Astrocyte of the hippocampus (primary cell): Measurements from ENCODE around the gene AQP9.
"Not testable (repeated sequence)": the region's sequence is repeated elsewhere in the genome, so short reads cannot be mapped to it uniquely, and the experiment has no call there.

ENCODE experiments used
- DNase-seq: peaks from one replicate; pipeline ENCODE4 v3.0.0; 2011; ENCODE audit warnings: low read depth, low spot score

The AQP9 gene

GRCh38 chr15:58179741-58180381, 41.7 kb downstream of the AQP9 start:
- no peak for DNase-seq

- peak; percentile 66 for DNase-seq
Measured at GRCh38 chr15:58182460-58183163, 44.4 kb downstream of the AQP9 start.

- no peak for DNase-seq
Measured at GRCh38 chr15:58185439-58185838, 47.3 kb downstream of the AQP9 start.

- DNase-seq: no peak
Measured at GRCh38 chr15:58189148-58189811, 51.1 kb downstream of the AQP9 start.

GRCh38 chr15:58190419-58190818, 52.2 kb downstream of the AQP9 start:
- no peak for DNase-seq

- DNase-seq: not testable (repeated sequence)
Measured at GRCh38 chr15:58193636-58194035, 55.5 kb downstream of the AQP9 start.

- no peak for DNase-seq
Measured at GRCh38 chr15:58200739-58201138, 62.6 kb downstream of the AQP9 start.

- DNase-seq: no peak
Measured at GRCh38 chr15:58201516-58201915, 63.3 kb downstream of the AQP9 start.

- DNase-seq: peak; percentile 49
Measured at GRCh38 chr15:58203537-58203936, 65.4 kb downstream of the AQP9 start.

GRCh38 chr15:58206151-58206550, 68.0 kb downstream of the AQP9 start:
- DNase-seq: no peak

GRCh38 chr15:58208217-58208616, 70.0 kb downstream of the AQP9 start:
- not testable (repeated sequence) for DNase-seq

- not testable (repeated sequence) for DNase-seq
Measured at GRCh38 chr15:58209007-58209481, 70.9 kb downstream of the AQP9 start.

GRCh38 chr15:58210031-58210430, 71.8 kb downstream of the AQP9 start:
- DNase-seq: not testable (repeated sequence)

- DNase-seq: peak; percentile 64
Measured at GRCh38 chr15:58212909-58213526, 74.8 kb downstream of the AQP9 start.

- no peak for DNase-seq
Measured at GRCh38 chr15:58213587-58214338, 75.6 kb downstream of the AQP9 start.

- no peak for DNase-seq
Measured at GRCh38 chr15:58214591-58215340, 76.6 kb downstream of the AQP9 start.

GRCh38 chr15:58217460-58217859, 79.3 kb downstream of the AQP9 start:
- DNase-seq: no peak

GRCh38 chr15:58221591-58222241, 83.5 kb downstream of the AQP9 start:
- DNase-seq: no peak

GRCh38 chr15:58222679-58223078, 84.5 kb downstream of the AQP9 start:
- peak; percentile 46 for DNase-seq

- DNase-seq: no peak
Measured at GRCh38 chr15:58223432-58223831, 85.3 kb downstream of the AQP9 start.
